Inflammatory macrophage treated with lipopolysaccharide for 4 hours (primary cell): ENCODE measurements around the gene FRMD4A.
A peak's percentile ranks its signal among the peaks of the same experiment; 100 is the strongest.
"Not testable (repeated sequence)": the region's sequence is repeated elsewhere in the genome, so short reads cannot be mapped to it uniquely, and the experiment has no call there.

Experiments
- DNase-seq: peaks from one replicate; pipeline ENCODE4 v3.0.0-alpha.2; 2020

FRMD4A gene

GRCh38 chr10:13795653-13796555, 534.8 kb downstream of the FRMD4A start:
- no peak for DNase-seq

GRCh38 chr10:13794992-13795612, 535.6 kb downstream of the FRMD4A start:
- no peak for DNase-seq

GRCh38 chr10:13792006-13792405, 538.7 kb downstream of the FRMD4A start:
- DNase-seq: no peak

- DNase-seq: no peak
These were observed 539.2 kb downstream of the FRMD4A start for GRCh38 chr10:13791483-13791882.

- DNase-seq: no peak
These were observed 540.5 kb downstream of the FRMD4A start for GRCh38 chr10:13790196-13790595.

- no peak for DNase-seq
These were observed 541.3 kb downstream of the FRMD4A start for GRCh38 chr10:13789448-13789829.

- DNase-seq: no peak
These were observed 541.8 kb downstream of the FRMD4A start for GRCh38 chr10:13788711-13789447.

GRCh38 chr10:13788320-13788600, 542.5 kb downstream of the FRMD4A start:
- no peak for DNase-seq

GRCh38 chr10:13787015-13787421, 543.7 kb downstream of the FRMD4A start:
- peak; percentile 53 for DNase-seq

- DNase-seq: peak; percentile 43
These were observed 546.7 kb downstream of the FRMD4A start for GRCh38 chr10:13784067-13784466.

- no peak for DNase-seq
These were observed 551.0 kb downstream of the FRMD4A start for GRCh38 chr10:13779748-13780147.

- DNase-seq: not testable (repeated sequence)
These were observed 552.1 kb downstream of the FRMD4A start for GRCh38 chr10:13778693-13778960.

GRCh38 chr10:13776861-13777311, 553.8 kb downstream of the FRMD4A start:
- DNase-seq: peak; percentile 63

GRCh38 chr10:13775786-13776775, 554.6 kb downstream of the FRMD4A start:
- DNase-seq: peak; percentile 32

- DNase-seq: no peak
These were observed 556.3 kb downstream of the FRMD4A start for GRCh38 chr10:13774303-13774893.

GRCh38 chr10:13773496-13774170, 557.1 kb downstream of the FRMD4A start:
- DNase-seq: no peak

- peak; percentile 0 for DNase-seq
These were observed 557.7 kb downstream of the FRMD4A start for GRCh38 chr10:13773043-13773442.

- no peak for DNase-seq
These were observed 558.7 kb downstream of the FRMD4A start for GRCh38 chr10:13771992-13772391.

GRCh38 chr10:13770760-13771493, 559.8 kb downstream of the FRMD4A start:
- DNase-seq: no peak

GRCh38 chr10:13769946-13770345, 560.8 kb downstream of the FRMD4A start:
- peak; percentile 37 for DNase-seq

- no peak for DNase-seq
These were observed 563.0 kb downstream of the FRMD4A start for GRCh38 chr10:13767676-13768178.
